ENCODE measurements around the gene ITFG1. TPM values are rescaled to one million over a fixed set of nuclear protein-coding genes. Genes with fewer than 3 reads are reported as not detected.

ITFG1 gene
- total and polyA plus RNA-seq, 2 of the 8 experiments (the other 6 are each of a cell fraction or from before 2014, with no cell fraction given) = 13.8 to 22.2 TPM

- no peak overlapping the region for H3K14ac ChIP-seq (ENCODE audit: insufficient read length)
- no peak overlapping the region for H2AK5ac ChIP-seq (ENCODE audit: low read depth, low read length)
- peaks cover 0 to 3% (median 0%) of the 10 kb centered on the region in 4 experiments; a peak in 2 of 8 replicates for H3K36me3 ChIP-seq (ENCODE audit: control insufficient read depth in 2 of 4, insufficient read depth in 4 of 4, low read length in 3 of 4)
- ChIA-PET POLR2A (ENCODE audit: partially characterized antibody) (no interaction called here), CTCF (ENCODE audit: partially characterized antibody) (no interaction called here)
- H3K18ac ChIP-seq (ENCODE audit: extremely low read depth, low read length) = no peak overlapping the region
- no peak overlapping the region for H4K91ac ChIP-seq (replicated peaks; ENCODE audit: insufficient read length, low read length)
- H4K8ac ChIP-seq (ENCODE audit: extremely low read depth, insufficient read depth, low read length) = no peak overlapping the region
- no peak overlapping the region for H3K4ac ChIP-seq (replicated peaks; ENCODE audit: insufficient read length, low read depth, low read length)
- no peak for FAIRE-seq
- WGBS, 2 experiments (ENCODE audit: extremely low coverage in 1 of 2, insufficient coverage in 1 of 2, insufficient read length in 1 of 2, insufficient replicate concordance in 2 of 2, low coverage in 1 of 2, low lambda C conversion rate in 2 of 2, missing lambda C conversion rate in 1 of 2) = 93% methylated on average over 3 of the region's 3 CpGs; no CpG with 5 or more reads in 1 of the 2 experiments
- DNase-seq (ENCODE audit: low read depth in 1 of 2, low spot score in 2 of 2) = no peak
- no peaks in the 10 kb centered on the region for H3K4me1 ChIP-seq (replicated peaks in 1 of 4; ENCODE audit: control insufficient read depth in 3 of 4, insufficient read depth in 4 of 4, low read length in 3 of 4)
- no peaks in the 10 kb centered on the region for H3K23me2 ChIP-seq (ENCODE audit: low read depth, low read length)
- no peak for TF ChIP-seq TAF7 (optimal IDR thresholded peaks at IDR 0.05; ENCODE audit: borderline replicate concordance, low read depth, low read length)
- no peak for TF ChIP-seq GABPA (IDR thresholded peaks at IDR 0.05; ENCODE audit: borderline replicate concordance, insufficient read depth, low read length)
- TF ChIP-seq CBX5 (IDR thresholded peaks at IDR 0.05; ENCODE audit: low read depth, low read length) = no peak
- TF ChIP-seq PHF8 (conservative IDR thresholded peaks at IDR 0.05; ENCODE audit: low read depth, low read length) = no peak
- no peak for TF ChIP-seq SAP30 (IDR thresholded peaks at IDR 0.05; ENCODE audit: insufficient read depth, insufficient replicate concordance, low read length)
- TF ChIP-seq E2F6 (IDR thresholded peaks at IDR 0.05) = no peak
- no peak for TF ChIP-seq POLR2AphosphoS5 (IDR thresholded peaks at IDR 0.05; ENCODE audit: low read depth, low read length)
- TF ChIP-seq CEBPB (IDR thresholded peaks at IDR 0.05; ENCODE audit: low read depth, low read length) = no peak
- no peak for TF ChIP-seq EGR1 (IDR thresholded peaks at IDR 0.05; ENCODE audit: borderline replicate concordance, low read depth, low read length)
- TF ChIP-seq KDM5A (IDR thresholded peaks at IDR 0.05; ENCODE audit: low read length) = no peak
- H3K4me3 ChIP-seq (ENCODE audit: extremely low read depth in 1 of 4, insufficient read depth in 2 of 4, low read depth in 3 of 4, low read length in 4 of 4) = no peak overlapping the region
- no peak overlapping the region for H3K9ac ChIP-seq (replicated peaks in 1 of 4; ENCODE audit: extremely low read depth in 1 of 4, low read depth in 3 of 4, low read length in 3 of 4)
- no peak overlapping the region for H3K23ac ChIP-seq (ENCODE audit: insufficient read length)
- H2BK12ac ChIP-seq (ENCODE audit: low read depth, low read length) = no peak overlapping the region
- H2BK5ac ChIP-seq (ENCODE audit: low read depth, low read length) = no peak overlapping the region
- H2AFZ ChIP-seq (ENCODE audit: low read length) = no peak overlapping the region
- H3K9me3 ChIP-seq (ENCODE audit: insufficient read depth in 2 of 2, low read depth in 1 of 2, low read length in 1 of 2) = peaks cover 4% of the 10 kb centered on the region in 2 experiments; a peak in 3 of 4 replicates
- no peaks in the 10 kb centered on the region; a peak in 1 of 4 replicates for H3K79me2 ChIP-seq (ENCODE audit: control insufficient read depth in 1 of 2, insufficient read depth in 2 of 2, low read length in 2 of 2)
- no peak overlapping the region for H2BK15ac ChIP-seq (ENCODE audit: low read length)
- no peak overlapping the region for H4K5ac ChIP-seq (ENCODE audit: insufficient read length, low read depth, low read length)
- H3K4me2 ChIP-seq (ENCODE audit: insufficient read depth in 1 of 2, low read depth in 2 of 2, low read length in 2 of 2) = no peak overlapping the region
- no peak overlapping the region for H3K27ac ChIP-seq (ENCODE audit: low read depth, low read length)
- no peaks in the 10 kb centered on the region for H3K27me3 ChIP-seq (replicated peaks in 1 of 4; ENCODE audit: control insufficient read depth in 3 of 4, extremely low read depth in 1 of 4, insufficient read depth in 3 of 4, low read length in 3 of 4)
- H3K79me1 ChIP-seq (ENCODE audit: low read depth, low read length) = no peaks in the 10 kb centered on the region; the same call in 1 of the 2 replicates
- no peak overlapping the region for H2BK120ac ChIP-seq (replicated peaks; ENCODE audit: low read depth, low read length)
- H2BK20ac ChIP-seq (ENCODE audit: low read length) = no peak overlapping the region
- H4K20me1 ChIP-seq (replicated peaks in 1 of 2; ENCODE audit: control insufficient read depth in 1 of 2, insufficient read depth in 2 of 2, low read length in 2 of 2) = no peaks in the 10 kb centered on the region
- no peak overlapping the region for H3K56ac ChIP-seq (replicated peaks; ENCODE audit: insufficient read length, low read depth, low read length)
Observed at GRCh38 chr16:47431960-47432359, 28.9 kb downstream of the ITFG1 start.

All from H1 (cell line).